NCI-H226 (cell line): Measurements from ENCODE around the gene USH1G.
"Not testable (repeated sequence)": the region's sequence is repeated elsewhere in the genome, so short reads cannot be mapped to it uniquely, and the experiment has no call there.

Source experiments
- DNase-seq: peaks from one replicate; pipeline ENCODE4 v3.0.0-alpha.2; 2015

Gene USH1G

GRCh38 chr17:74922694-74923537 is at the start of gene USH1G:
USH1G (minus strand) TSS chr17:74923255; CDS start chr17:74923073, 182 bp downstream.
- DNase-seq: no peak

- peak; percentile 27 for DNase-seq
These were observed 49.3 kb upstream of the USH1G start, which contains the start of gene HID1 for GRCh38 chr17:74972107-74972972. HID1 (minus strand) TSS chr17:74972759; CDS start chr17:74972656, 103 bp downstream.

GRCh38 chr17:74971842-74972106 is 48.7 kb upstream of the USH1G start:
- DNase-seq: no peak

GRCh38 chr17:74971069-74971841 is 48.2 kb upstream of the USH1G start:
- DNase-seq: no peak

- no peak for DNase-seq
These were observed 47.3 kb upstream of the USH1G start for GRCh38 chr17:74970395-74970794.

- not testable (repeated sequence) for DNase-seq
These were observed 46.4 kb upstream of the USH1G start for GRCh38 chr17:74969501-74969900.

- DNase-seq: no peak
These were observed 45.3 kb upstream of the USH1G start for GRCh38 chr17:74968361-74968780.

- DNase-seq: no peak
These were observed 42.0 kb upstream of the USH1G start for GRCh38 chr17:74964988-74965622.

- no peak for DNase-seq
These were observed 41.2 kb upstream of the USH1G start for GRCh38 chr17:74964246-74964761.

- DNase-seq: no peak
These were observed 40.6 kb upstream of the USH1G start for GRCh38 chr17:74963656-74964055.

GRCh38 chr17:74962622-74963394 is 39.8 kb upstream of the USH1G start:
- no peak for DNase-seq

GRCh38 chr17:74961657-74962350 is 38.7 kb upstream of the USH1G start:
- peak; percentile 67 for DNase-seq

- peak; percentile 35 for DNase-seq
These were observed 37.7 kb upstream of the USH1G start for GRCh38 chr17:74960570-74961342.

GRCh38 chr17:74959826-74960515 is 36.9 kb upstream of the USH1G start:
- peak; percentile 60 for DNase-seq

- no peak for DNase-seq
These were observed 35.1 kb upstream of the USH1G start for GRCh38 chr17:74957935-74958740.

- DNase-seq: no peak
These were observed 33.0 kb upstream of the USH1G start for GRCh38 chr17:74956093-74956492.

GRCh38 chr17:74954665-74955421 is 31.8 kb upstream of the USH1G start:
- DNase-seq: no peak

- no peak for DNase-seq
These were observed 31.1 kb upstream of the USH1G start for GRCh38 chr17:74954115-74954514.
